Esophagus muscularis mucosa (tissue), 3 donors: ENCODE data around the gene FILIP1L.

Experiments used
- CTCF ChIP-seq, 3 experiments: fragments of 200-600 bp in 2 of 3; fragments of 450-650 bp in 1 of 3; sonication (generic) in 2 of 3; IDR thresholded peaks; one replicate each; pipeline ENCODE4 v1.5.1; 2017 to 2019; ENCODE audit warnings: antibody characterized with exemption in 3 of 3, mild to moderate bottlenecking in 2 of 3, moderate library complexity in 1 of 3
- POLR2A ChIP-seq: fragments of 450-650 bp; IDR thresholded peaks from one replicate; pipeline ENCODE4 v1.6.1; 2017; ENCODE audit warnings: antibody characterized with exemption, moderate library complexity, mild to moderate bottlenecking, low read depth
- POLR2AphosphoS5 ChIP-seq, 2 donors: sonication (generic); formaldehyde crosslinking; IDR thresholded peaks; one replicate each; pipeline ENCODE4 v1.6.1; 2017; ENCODE audit warnings: antibody characterized with exemption in 2 of 2

DNA sequence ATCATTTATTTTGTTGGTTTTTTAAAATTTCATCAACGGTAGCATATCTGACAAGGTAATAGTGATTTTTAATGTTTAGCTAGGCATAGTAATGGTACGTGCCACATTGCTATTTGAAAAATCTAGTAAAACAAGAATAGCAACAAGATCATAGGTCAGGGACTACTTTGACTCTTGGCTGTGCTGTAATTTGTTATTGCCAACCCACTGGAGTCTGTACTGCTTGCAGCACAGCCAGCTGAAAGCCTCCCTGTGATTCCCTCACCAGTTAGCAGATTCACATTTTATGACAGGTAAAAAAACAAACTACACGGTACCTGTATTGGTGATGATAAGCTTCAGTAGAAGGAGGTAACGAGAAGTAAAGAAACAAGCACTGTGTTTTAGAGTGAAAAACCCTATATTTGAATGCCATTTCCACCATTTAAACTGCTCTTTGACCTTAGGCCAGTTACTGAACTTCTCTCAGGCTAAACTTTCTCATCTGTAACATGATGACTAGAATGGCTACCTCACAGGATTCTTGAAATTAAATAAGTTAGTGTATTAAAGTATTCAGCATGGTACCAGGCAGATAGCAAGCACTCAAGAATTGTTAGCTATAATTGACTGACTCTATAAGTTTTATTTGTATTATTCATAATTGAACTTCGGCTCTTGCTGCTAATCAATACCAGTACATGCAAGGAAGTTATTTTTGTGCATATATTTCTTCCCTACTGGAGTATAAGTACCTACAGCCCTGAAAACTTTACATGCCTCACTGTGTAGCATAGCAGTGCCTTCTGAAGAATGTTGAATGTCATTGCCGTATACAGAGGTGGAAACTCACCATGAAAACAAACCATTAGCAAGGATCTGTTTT, 16.1 kb downstream of the FILIP1L start:
- TF ChIP-seq CTCF (IDR thresholded peaks at IDR 0.05) (no peak), POLR2AphosphoS5 (IDR thresholded peaks at IDR 0.05) (no peak), POLR2A (no peak)
